Stimulated activated CD8-positive, alpha-beta memory T cell treated with anti-CD3 and anti-CD28 coated beads, Interleukin-7, amount 100 ng/mL, for 48 hours (primary cell): Measurements from ENCODE around the gene CCNQ.
"Not testable (repeated sequence)": the region's sequence is repeated elsewhere in the genome, so short reads cannot be mapped to it uniquely, and the experiment has no call there.

Experiments used
- DNase-seq, 2 donors: peaks; one replicate each; pipeline ENCODE4 v3.0.0-alpha.2; 2020; ENCODE audit warnings: low read depth in 1 of 2; ENCODE audit errors: extremely low read depth in 1 of 2

Gene CCNQ

DNA sequence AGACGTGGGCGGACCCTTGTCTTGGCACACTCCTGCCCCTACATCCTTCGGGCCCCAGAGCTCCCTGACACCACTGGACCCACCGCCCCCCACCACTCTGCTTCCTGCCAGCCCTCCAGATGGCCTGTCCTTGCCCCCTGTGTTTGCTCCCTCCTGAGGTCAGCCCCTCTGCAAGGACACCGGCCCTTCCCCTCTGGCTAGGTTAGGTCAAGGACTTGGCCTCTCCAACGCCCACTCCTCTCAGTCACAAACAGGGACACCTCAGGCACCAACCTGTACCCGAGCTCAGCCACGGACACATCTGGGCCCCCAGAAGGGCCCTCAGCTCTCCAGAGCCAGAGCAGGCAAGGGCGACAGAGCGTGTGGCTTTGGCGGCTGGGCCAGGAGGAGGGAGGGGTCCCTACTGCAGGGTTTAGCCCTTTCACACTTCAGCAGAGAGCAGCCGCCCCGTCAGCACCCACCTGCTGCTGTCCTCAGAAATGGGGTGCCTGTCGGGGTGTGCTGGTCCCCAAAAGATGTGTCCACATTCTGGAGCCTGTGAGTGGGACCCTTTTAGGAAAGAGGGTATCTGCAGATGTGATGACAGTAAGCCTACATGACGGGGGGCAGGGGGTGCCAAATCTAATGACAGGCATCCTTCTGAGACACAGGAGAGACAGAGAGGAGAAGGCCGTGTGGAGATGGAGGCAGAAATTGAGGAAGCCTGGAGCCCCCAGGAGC lies 24.5 kb upstream of the CCNQ start:
- no peak for DNase-seq

GRCh38 chrX:153622661-153623309 lies 23.8 kb upstream of the CCNQ start:
- DNase-seq: no peak

GRCh38 chrX:153621949-153622598 lies 23.1 kb upstream of the CCNQ start:
- DNase-seq: no peak

GRCh38 chrX:153620576-153620975 lies 21.6 kb upstream of the CCNQ start:
- no peak for DNase-seq

DNA sequence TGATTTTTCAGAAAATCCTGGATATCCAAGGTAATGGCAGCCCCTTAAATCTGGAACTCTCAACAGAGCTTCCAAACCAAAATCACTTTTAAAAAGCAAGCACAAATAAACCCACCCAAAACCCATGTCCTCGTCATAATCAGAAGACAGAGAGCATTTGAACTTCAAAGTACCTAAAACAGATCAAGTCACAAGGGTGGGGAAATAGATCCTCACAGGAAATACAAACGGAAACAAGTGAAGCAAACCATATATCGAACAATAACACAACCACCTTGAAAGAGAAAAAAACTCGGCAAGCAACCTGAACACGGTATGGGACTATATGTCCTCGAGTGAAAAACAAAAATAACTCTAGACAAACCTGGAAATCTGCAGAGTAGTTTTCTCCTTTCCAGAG lies 15.9 kb upstream of the CCNQ start:
- no peak for DNase-seq

GRCh38 chrX:153612413-153612812 lies 13.5 kb upstream of the CCNQ start:
- DNase-seq: no peak

DNA sequence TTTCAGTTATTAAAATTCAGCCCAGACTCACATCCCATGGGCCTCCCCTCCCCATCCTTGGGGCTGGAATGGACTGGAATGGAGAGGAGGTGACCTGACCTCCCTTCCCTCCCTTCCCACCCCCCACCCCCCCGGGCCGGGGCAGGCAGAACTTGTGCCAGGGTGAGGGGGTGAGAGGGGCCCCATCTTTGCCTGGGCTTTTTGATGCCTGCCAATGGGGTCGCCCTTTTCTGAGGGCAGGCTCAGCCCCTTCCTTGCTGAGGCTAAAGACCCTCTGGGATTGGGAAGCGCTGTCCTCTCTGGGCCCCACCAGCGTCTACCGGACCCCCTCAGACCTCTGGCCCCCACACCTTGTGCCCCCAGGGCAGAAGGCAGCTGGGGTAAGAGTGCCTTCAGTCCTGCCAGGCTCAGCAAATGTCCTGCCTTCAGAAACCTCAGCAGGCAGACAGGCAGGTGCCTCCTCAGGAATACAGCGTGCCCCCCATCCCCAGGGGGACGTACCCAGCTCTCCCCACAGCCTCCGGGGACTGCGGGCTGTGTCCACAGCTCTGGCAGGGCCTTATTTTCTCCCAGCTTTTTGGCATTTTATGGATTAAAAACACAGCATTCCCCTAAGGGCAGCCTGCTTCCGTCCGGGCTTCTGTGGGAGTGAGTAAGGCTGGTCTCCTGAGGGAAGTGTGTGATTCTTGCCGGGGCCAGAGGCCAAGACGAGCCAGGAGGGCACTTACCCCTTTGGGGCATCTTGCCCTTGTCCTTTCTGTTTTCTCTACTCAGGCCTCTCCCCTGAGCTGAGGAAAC lies 12.6 kb upstream of the CCNQ start:
- no peak for DNase-seq

DNA sequence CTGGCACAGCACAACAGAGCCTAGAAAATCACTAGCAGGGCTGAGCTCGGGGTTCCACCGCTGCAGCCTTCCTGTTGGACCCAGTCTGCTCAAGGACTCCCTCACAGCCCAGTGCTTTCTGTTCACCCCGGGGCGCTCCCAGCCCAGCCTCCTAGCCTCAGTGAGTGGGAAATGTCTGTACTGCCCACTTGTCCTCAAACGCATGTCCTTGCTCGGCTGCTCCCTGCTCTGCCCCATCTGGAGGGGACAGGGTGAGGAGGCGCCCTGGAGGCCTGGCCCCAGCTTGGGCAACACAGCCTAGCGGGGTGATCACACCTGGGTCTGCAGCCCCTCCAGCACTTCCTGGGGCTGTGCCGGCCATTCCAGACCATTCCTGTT lies 11.9 kb upstream of the CCNQ start:
- DNase-seq: no peak

GRCh38 chrX:153609917-153610835 lies 11.2 kb upstream of the CCNQ start:
- peak; percentile 39 to 43 for DNase-seq

DNA sequence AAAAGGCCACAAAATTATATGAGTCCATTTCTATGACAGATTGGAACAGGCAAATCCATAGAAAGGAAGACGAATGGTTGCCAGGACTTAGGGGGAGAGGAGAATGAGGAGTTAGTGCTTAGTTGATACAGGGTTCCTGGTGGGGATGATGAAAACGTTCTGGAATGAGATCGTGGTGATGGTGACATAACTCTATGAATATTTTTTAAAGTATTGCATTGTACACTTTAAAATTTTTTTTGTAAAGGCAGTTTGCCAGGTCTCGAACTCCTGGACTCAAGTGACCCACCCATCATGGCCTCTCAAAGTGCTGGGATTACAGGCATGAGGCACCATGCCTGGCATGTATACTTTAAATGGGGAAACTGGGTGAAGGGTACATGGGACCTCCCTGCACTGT lies 9.9 kb upstream of the CCNQ start:
- DNase-seq: no peak

GRCh38 chrX:153608376-153608775 lies 9.4 kb upstream of the CCNQ start:
- no peak for DNase-seq

DNA sequence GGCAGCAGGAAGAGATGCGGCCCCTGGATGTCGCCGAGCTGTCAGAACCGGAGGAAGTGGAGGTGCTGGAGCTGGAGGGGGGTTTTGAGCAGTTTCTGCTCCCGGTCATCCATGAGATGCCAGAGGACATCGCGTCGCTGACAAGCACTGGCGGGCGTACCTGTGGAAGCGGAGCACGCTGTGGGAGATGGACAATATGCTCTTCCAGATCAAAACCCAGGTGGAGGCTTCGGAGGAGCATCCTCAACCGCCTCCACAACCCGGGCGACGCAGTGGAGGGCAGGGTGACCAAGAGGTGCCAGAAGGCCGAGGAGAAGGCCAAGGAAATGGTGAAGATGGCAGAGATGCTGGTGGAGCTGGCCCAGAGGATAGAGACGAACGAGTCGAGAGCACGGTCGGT lies 7.6 kb upstream of the CCNQ start:
- DNase-seq: no peak

GRCh38 chrX:153604666-153605380 lies 5.9 kb upstream of the CCNQ start:
- DNase-seq: not testable (repeated sequence)

DNA sequence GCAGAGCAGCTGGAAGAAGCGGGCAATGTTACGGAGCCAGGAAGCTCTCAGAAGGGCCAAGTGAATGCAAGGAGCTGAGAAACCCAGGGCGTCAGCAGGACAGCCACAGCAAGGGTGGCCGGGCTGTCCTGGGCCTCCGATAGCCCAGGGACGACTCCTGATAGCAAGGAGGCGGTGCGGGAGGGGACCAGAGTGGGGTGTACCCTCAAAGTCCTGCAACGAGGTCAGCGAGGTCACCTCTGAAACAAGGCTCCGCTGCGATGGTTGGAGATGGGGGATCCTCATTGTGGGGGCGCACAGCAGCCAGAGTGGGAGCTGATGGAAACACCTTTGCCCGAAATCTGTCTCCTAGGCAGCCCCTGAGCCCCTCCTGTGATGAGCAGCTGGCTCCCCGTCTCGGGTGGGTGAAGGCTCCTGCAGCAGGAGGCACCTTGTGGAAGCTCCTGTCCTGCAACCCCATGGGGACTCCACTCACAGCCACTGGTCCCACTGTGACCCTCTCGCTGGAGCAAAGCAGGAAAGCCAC lies 4.3 kb upstream of the CCNQ start:
- DNase-seq: no peak

- no peak for DNase-seq
These were observed 3.7 kb upstream of the CCNQ start for GRCh38 chrX:153602601-153603000.

GRCh38 chrX:153601511-153602110 lies 2.7 kb upstream of the CCNQ start:
- DNase-seq: no peak

DNA sequence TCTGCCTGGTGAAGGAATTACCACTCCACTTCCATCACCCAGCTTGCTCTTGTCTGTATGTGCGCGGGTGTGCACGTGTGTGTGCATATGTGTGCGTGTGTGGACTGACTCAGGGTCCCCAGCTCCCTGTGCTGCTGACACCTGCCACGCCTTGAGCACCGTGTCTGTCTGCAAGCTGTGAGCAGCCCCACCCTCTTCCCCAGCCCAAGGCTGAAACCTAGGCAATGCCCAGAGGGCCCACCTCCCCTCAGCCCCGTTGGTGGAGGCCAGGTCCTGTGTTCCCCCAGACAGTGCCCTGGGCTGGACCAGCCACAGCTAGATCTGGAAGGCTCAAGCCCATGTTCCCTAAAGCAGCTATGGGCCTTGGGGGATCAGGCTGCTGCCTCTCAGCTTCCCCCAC lies 2.0 kb upstream of the CCNQ start:
- DNase-seq: no peak

DNA sequence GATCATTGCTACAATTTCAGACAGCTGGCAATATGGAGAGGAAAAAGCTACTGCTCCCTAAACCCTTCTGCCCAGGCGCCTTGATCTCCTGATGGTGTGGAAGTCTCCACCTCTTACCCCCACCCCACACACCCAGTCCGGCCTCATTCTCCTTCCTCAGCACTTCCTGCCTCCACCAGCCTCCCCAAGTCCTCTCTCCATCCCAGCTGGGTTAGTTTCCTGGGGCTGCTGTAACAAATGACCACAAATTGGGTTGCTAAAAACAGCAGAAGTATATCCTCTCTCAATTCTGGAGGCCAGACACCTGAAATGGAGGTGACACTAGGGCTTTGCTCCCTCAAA lies 1.1 kb upstream of the CCNQ start:
- DNase-seq: no peak
